Endothelial cell of umbilical vein (primary cell): ENCODE data around the gene ISLR. TPM values are rescaled to one million over a fixed set of nuclear protein-coding genes. Genes with fewer than 3 reads are reported as not detected.

Experiments used
- BruUV-seq: library from RNA; stranded (reverse); fragments of 400-500 nt; replicated peaks from 2 replicates; lab custom pipeline; 2021; lab: Mats Ljungman, UMichigan
- CTCF ChIA-PET: fragments of 300-600, 350-600 bp; sonication (Branson Sonifier 250); formaldehyde crosslinking; loops from one replicate; lab custom pipeline; 2021; ENCODE audit warnings: antibody characterized with exemption, inconsistent platforms; lab: Charles Lee
- POLR2A ChIA-PET: fragments of 300-600, 350-600 bp; sonication (Branson Sonifier 250); formaldehyde crosslinking; loops from one replicate; lab custom pipeline; 2021; ENCODE audit warnings: antibody characterized with exemption, inconsistent platforms; lab: Charles Lee
- DNase-seq: peaks from one replicate; pipeline ENCODE4 v3.0.0-alpha.2; 2011; ENCODE audit warnings: low read depth, low spot score
- FAIRE-seq: peaks from 2 replicates; lab custom pipeline; 2011; peaks lifted over from hg19 to GRCh38; lab: Jason Lieb, UNC
- H2AFZ ChIP-seq: 2 replicates; pipeline ENCODE4 v1.6.0; 2012; ENCODE audit warnings: low read depth, low read length, control low read depth, inconsistent platforms
- H3K27ac ChIP-seq: 2 replicates; pipeline ENCODE4 v1.5.1; 2011; ENCODE audit warnings: low read depth, mild to moderate bottlenecking, control low read depth, low read length, moderate library complexity; ENCODE audit not compliant: insufficient read depth
- H3K27me3 ChIP-seq, 2 experiments: 2 replicates each; pipeline versions ENCODE4 v1.6.0 to v1.6.1; 2011; ENCODE audit warnings: low read length in 2 of 2, mixed read lengths in 1 of 2; ENCODE audit not compliant: control insufficient read depth in 2 of 2, insufficient read depth in 2 of 2
- H3K36me3 ChIP-seq, 2 experiments: 2 replicates in 1 of 2; 3 replicates in 1 of 2; pipeline ENCODE4 v1.5.1; 2011; ENCODE audit warnings: low read length in 2 of 2, mild to moderate bottlenecking in 1 of 2, moderate library complexity in 1 of 2; ENCODE audit not compliant: control insufficient read depth in 2 of 2, insufficient read depth in 2 of 2; ENCODE audit errors: extremely low read depth in 1 of 2
- H3K4me1 ChIP-seq: 3 replicates; pipeline ENCODE4 v1.5.1; 2011; ENCODE audit warnings: mild to moderate bottlenecking, low read length; ENCODE audit not compliant: control insufficient read depth, insufficient read depth; ENCODE audit errors: extremely low read depth
- H3K4me2 ChIP-seq: 2 replicates; pipeline ENCODE4 v1.6.1; 2011; ENCODE audit warnings: low read length, control low read depth, mixed read lengths; ENCODE audit not compliant: insufficient read depth
- H3K4me3 ChIP-seq, 3 experiments: fragments of 200-600 bp in 1 of 3; sonication (generic), shearing (Covaris generic) in 1 of 3; replicated peaks in 1 of 3; 2 replicates each; pipeline ENCODE4 v1.5.1; 2011 to 2016; ENCODE audit warnings: control low read depth in 3 of 3, low read length in 3 of 3, mild to moderate bottlenecking in 2 of 3, inconsistent platforms in 1 of 3, low read depth in 1 of 3, moderate library complexity in 1 of 3; ENCODE audit not compliant: insufficient read depth in 1 of 3
- H3K79me2 ChIP-seq: 2 replicates; pipeline ENCODE4 v1.6.0; 2012; ENCODE audit warnings: low read length, inconsistent platforms; ENCODE audit not compliant: control insufficient read depth, insufficient read depth
- H3K9ac ChIP-seq: replicated peaks from 2 replicates; pipeline ENCODE3; 2011; ENCODE audit warnings: low read length, control low read depth; ENCODE audit not compliant: insufficient read depth; ENCODE audit errors: extremely low read depth
- H3K9me1 ChIP-seq: replicated peaks from 3 replicates; pipeline ENCODE4 v1.6.0; 2011; ENCODE audit warnings: mild to moderate bottlenecking, low read length; ENCODE audit not compliant: control insufficient read depth, insufficient read depth; ENCODE audit errors: extremely low read depth
- H3K9me3 ChIP-seq: replicated peaks from 2 replicates; pipeline ENCODE4 v1.5.1; 2012; ENCODE audit warnings: low read length, inconsistent platforms; ENCODE audit not compliant: control insufficient read depth, insufficient read depth
- H4K20me1 ChIP-seq: replicated peaks from 2 replicates; pipeline ENCODE3; 2011; ENCODE audit warnings: mild to moderate bottlenecking, low read length; ENCODE audit not compliant: control insufficient read depth, insufficient read depth; ENCODE audit errors: extremely low read depth
- CTCF ChIP-seq, 2 donors: IDR thresholded peaks; 1 replicate in 1 of 2; 2 replicates in 1 of 2; pipeline ENCODE4 v1.5.1; 2011; ENCODE audit warnings: low read length in 2 of 2, mild to moderate bottlenecking in 2 of 2, moderate library complexity in 2 of 2, control low read depth in 1 of 2, inconsistent platforms in 1 of 2, low read depth in 1 of 2; ENCODE audit not compliant: insufficient read depth in 1 of 2; ENCODE audit errors: extremely low read depth in 1 of 2
- EZH2 ChIP-seq: IDR thresholded peaks from 2 replicates; pipeline ENCODE4 v1.6.1; 2012; ENCODE audit warnings: borderline replicate concordance, low read depth, mild to moderate bottlenecking, moderate library complexity, low read length, inconsistent platforms; ENCODE audit not compliant: severe bottlenecking
- FOS ChIP-seq: IDR thresholded peaks from 2 replicates; pipeline ENCODE4 v1.6.1; 2011; ENCODE audit warnings: mild to moderate bottlenecking, low read length, moderate library complexity, borderline replicate concordance; ENCODE audit not compliant: insufficient read depth
- GATA2 ChIP-seq: IDR thresholded peaks from 2 replicates; pipeline ENCODE4 v1.7.0; 2011; ENCODE audit warnings: low read depth, mild to moderate bottlenecking, moderate library complexity, mixed read lengths, low read length; ENCODE audit not compliant: insufficient read length, insufficient read depth
- JUN ChIP-seq: IDR thresholded peaks from 2 replicates; pipeline ENCODE4 v1.6.1; 2011; ENCODE audit warnings: borderline replicate concordance, low read depth; ENCODE audit not compliant: insufficient read length, insufficient read depth
- MYC ChIP-seq: IDR thresholded peaks from one replicate; pipeline ENCODE4 v1.6.1; 2011; ENCODE audit warnings: mild to moderate bottlenecking, low read depth, low read length
- POLR2A ChIP-seq: IDR thresholded peaks from 2 replicates; pipeline ENCODE4 v1.6.1; 2012; ENCODE audit warnings: low read depth, mild to moderate bottlenecking, control low read depth, low read length
- POLR2AphosphoS5 ChIP-seq: IDR thresholded peaks from 2 replicates; pipeline ENCODE4 v1.6.1; 2012; ENCODE audit warnings: low read depth, mild to moderate bottlenecking, control low read depth, low read length, moderate library complexity; ENCODE audit not compliant: insufficient read depth
- dilution Hi-C: fragments of 300-500 bp; cut with MboI; formaldehyde crosslinking; loops from one replicate; pipeline ENCODE4 v1.15.0; 2019; ENCODE audit warnings: low sequenced_read_pairs; ENCODE audit not compliant: extremely low pct_ligation_motif_present
- intact Hi-C: fragments of 100-400 bp; cut with micrococcal nuclease; formaldehyde crosslinking; loops from one replicate; pipeline ENCODE4 v1.10.0; 2022
- polyA plus RNA-seq, 4 experiments: library from polyadenylated mRNA; depleted of rRNA in 3 of 4; stranded (reverse) in 3 of 4; unstranded in 1 of 4; fragments of >200 nt; gene quantifications; 2 replicates each; pipeline versions ENCODE4 v1.2.1 to v1.2.3, GENCODE V29; 2011 to 2012; ENCODE audit warnings: missing spikeins in 1 of 4
- total RNA-seq: library from RNA; stranded (reverse); gene quantifications from 2 replicates; pipeline ENCODE4 v1.2.3, GENCODE V29; 2021
- TF ChIP-seq, protein P1 (sequence below): IDR thresholded peaks from 2 replicates; pipeline ENCODE4 v1.6.1; 2011; ENCODE audit not compliant: insufficient read depth, insufficient read length

ISLR gene
- total and polyA plus RNA-seq, 2 donors (not counting 3 experiments of a cell fraction or from before 2014, with no cell fraction given) = not detected

DNA sequence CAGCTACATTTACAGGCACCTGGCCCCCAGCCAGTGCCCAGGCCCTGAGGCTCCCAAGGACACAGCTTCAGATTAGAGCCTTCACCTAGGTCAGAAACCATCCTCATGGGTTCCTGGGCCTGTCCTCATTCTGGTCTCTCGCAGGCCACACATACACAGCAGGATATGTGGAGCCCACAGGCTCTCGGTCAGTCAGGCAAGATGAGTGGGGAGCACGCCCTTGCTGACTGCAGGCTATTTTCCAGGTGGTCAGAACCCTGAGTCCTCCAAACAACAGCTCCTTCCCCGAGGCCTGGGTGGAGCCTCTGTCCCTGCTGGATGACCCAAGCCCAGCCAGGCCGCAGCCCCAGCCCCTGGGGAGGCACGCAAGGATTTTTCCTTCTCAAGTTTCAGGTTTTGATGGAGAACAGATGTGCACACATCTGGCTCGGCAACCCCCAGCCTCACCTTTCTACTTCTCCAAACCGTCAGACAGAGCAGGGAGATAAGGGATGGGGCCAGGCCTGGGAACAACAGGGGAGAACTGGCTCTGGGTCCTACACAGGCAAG lies 27.4 kb downstream of the ISLR start:
- peaks cover 3% of the 10 kb centered on the region for H3K4me1 ChIP-seq
- no peak overlapping the region for H3K4me3 ChIP-seq
- no peaks in the 10 kb centered on the region for H3K36me3 ChIP-seq
- no peaks in the 10 kb centered on the region for H4K20me1 ChIP-seq
- CTCF ChIA-PET = interaction anchor here (1.0 to 1.5 kb wide), 4 partner anchors 28 to 120 kb away, joined by 3 to 4 read pairs (median 4); no protein-coding TSS in a partner anchor
- FAIRE-seq = no peak
- dilution Hi-C loops = no loop called here
- TF ChIP-seq CTCF (IDR thresholded peaks at IDR 0.05; ENCODE audit: extremely low read depth in 1 of 2, insufficient read depth in 1 of 2, low read depth in 1 of 2, low read length in 2 of 2) = no peak
- no peak for TF ChIP-seq GATA2
- no peak for TF ChIP-seq MYC
- no peak for TF ChIP-seq JUN
- no peak for TF ChIP-seq FOS
- TF ChIP-seq POLR2A = no peak
- no peak for TF ChIP-seq EZH2
- TF ChIP-seq, protein P1, sequence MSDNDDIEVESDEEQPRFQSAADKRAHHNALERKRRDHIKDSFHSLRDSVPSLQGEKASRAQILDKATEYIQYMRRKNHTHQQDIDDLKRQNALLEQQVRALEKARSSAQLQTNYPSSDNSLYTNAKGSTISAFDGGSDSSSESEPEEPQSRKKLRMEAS = no peak
- TF ChIP-seq POLR2AphosphoS5 = no peak
- no peaks in the 10 kb centered on the region for H3K9me3 ChIP-seq
- H3K27me3 ChIP-seq = peaks cover 0 to 3% of the 10 kb centered on the region in 2 experiments
- no peak overlapping the region for H3K4me2 ChIP-seq
- POLR2A ChIA-PET = no interaction called here
- no peaks in the 10 kb centered on the region for H3K9me1 ChIP-seq
- intact Hi-C loops = no loop called here
- H2AFZ ChIP-seq = no peak overlapping the region
- H3K27ac ChIP-seq = no peak overlapping the region
- H3K9ac ChIP-seq = no peak overlapping the region
- no peak for DNase-seq
- no peaks in the 10 kb centered on the region for H3K79me2 ChIP-seq
- BruUV-seq = no TSS peak
